Neural progenitor cell (in vitro differentiated cells): ENCODE measurements around the gene SCGB1D2. TPM values are rescaled to one million over a fixed set of nuclear protein-coding genes. Genes with fewer than 3 reads are reported as not detected.

ENCODE experiments used
- DNase-seq: peaks from one replicate; pipeline ENCODE4 v3.0.0-alpha.2; 2016; ENCODE audit warnings: low spot score
- H2AFZ ChIP-seq: fragments of 200-600 bp; sonication (generic); replicated peaks from 2 replicates; pipeline ENCODE4 v1.6.1; 2016; ENCODE audit warnings: antibody characterized with exemption
- H3F3A ChIP-seq: fragments of 200-600 bp; sonication (generic); 2 replicates; pipeline ENCODE4 v1.6.1; 2016; ENCODE audit warnings: antibody characterized with exemption, low read depth
- H3K27ac ChIP-seq: fragments of 200-600 bp; sonication (generic); 2 replicates; pipeline ENCODE4 v1.5.1; 2016; ENCODE audit warnings: mild to moderate bottlenecking
- H3K27me3 ChIP-seq: fragments of 200-600 bp; sonication (generic); 2 replicates; pipeline ENCODE4 v1.6.1; 2016; ENCODE audit warnings: mild to moderate bottlenecking, moderate library complexity
- H3K36me3 ChIP-seq: fragments of 200-600 bp; sonication (generic); 2 replicates; pipeline ENCODE4 v1.5.1; 2016
- H3K4me1 ChIP-seq: fragments of 200-600 bp; sonication (generic); 2 replicates; pipeline ENCODE4 v1.6.1; 2016; ENCODE audit warnings: mixed run types
- H3K4me2 ChIP-seq: fragments of 200-600 bp; sonication (generic); 2 replicates; pipeline ENCODE4 v1.6.1; 2016
- H3K4me3 ChIP-seq: fragments of 200-600 bp; sonication (generic); 2 replicates; pipeline ENCODE4 v1.5.1; 2016
- H3K79me2 ChIP-seq: fragments of 200-600 bp; sonication (generic); 2 replicates; pipeline ENCODE4 v1.6.1; 2016; ENCODE audit warnings: low read depth
- H3K9ac ChIP-seq: fragments of 200-600 bp; sonication (generic); 2 replicates; pipeline ENCODE4 v1.6.1; 2016
- H3K9me3 ChIP-seq: fragments of 200-600 bp; sonication (generic); 2 replicates; pipeline ENCODE4 v1.5.1; 2016; ENCODE audit warnings: low read depth
- H4K20me1 ChIP-seq: fragments of 200-600 bp; sonication (generic); 2 replicates; pipeline ENCODE4 v1.6.1; 2016; ENCODE audit warnings: low read depth
- H3K27ac Mint-ChIP-seq: 3 replicates; pipeline ENCODE4 v1.8.0; 2021; ENCODE audit warnings: mixed read lengths
- H3K27me3 Mint-ChIP-seq: 2 replicates; pipeline ENCODE4 v1.8.0; 2022; ENCODE audit warnings: low read depth, mild to moderate bottlenecking, inconsistent platforms, moderate library complexity, mixed read lengths; ENCODE audit not compliant: insufficient read depth
- H3K36me3 Mint-ChIP-seq: 3 replicates; pipeline ENCODE4 v1.8.0; 2021; ENCODE audit warnings: mixed read lengths
- H3K4me1 Mint-ChIP-seq: 3 replicates; pipeline ENCODE4 v1.8.0; 2021; ENCODE audit warnings: mixed read lengths
- H3K4me3 Mint-ChIP-seq: 3 replicates; pipeline ENCODE4 v1.8.0; 2021; ENCODE audit warnings: mild to moderate bottlenecking, moderate library complexity, mixed read lengths
- H3K9me3 Mint-ChIP-seq: 3 replicates; pipeline ENCODE4 v1.8.0; 2020; ENCODE audit warnings: mixed read lengths
- CTCF ChIP-seq: fragments of 200-600 bp; sonication (generic); IDR thresholded peaks from 2 replicates; pipeline ENCODE4 v1.5.1; 2017; ENCODE audit warnings: antibody characterized with exemption, mild to moderate bottlenecking
- EZH2 ChIP-seq: fragments of 200-600 bp; sonication (generic); IDR thresholded peaks from 2 replicates; pipeline ENCODE4 v1.6.1; 2017; ENCODE audit warnings: antibody characterized with exemption, mild to moderate bottlenecking, moderate library complexity
- EZH2phosphoT487 ChIP-seq: fragments of 200-600 bp; sonication (generic); IDR thresholded peaks from 2 replicates; pipeline ENCODE4 v1.6.1; 2017; ENCODE audit warnings: antibody characterized with exemption
- total RNA-seq: library from RNA; depleted of rRNA; stranded (reverse); fragments of >200 nt; gene quantifications from 2 replicates; pipeline ENCODE4 v1.2.3, GENCODE V29; 2015; ENCODE audit warnings: low replicate concordance

Gene SCGB1D2
- total RNA-seq, 1 donor from 2014 or later: not detected

DNA sequence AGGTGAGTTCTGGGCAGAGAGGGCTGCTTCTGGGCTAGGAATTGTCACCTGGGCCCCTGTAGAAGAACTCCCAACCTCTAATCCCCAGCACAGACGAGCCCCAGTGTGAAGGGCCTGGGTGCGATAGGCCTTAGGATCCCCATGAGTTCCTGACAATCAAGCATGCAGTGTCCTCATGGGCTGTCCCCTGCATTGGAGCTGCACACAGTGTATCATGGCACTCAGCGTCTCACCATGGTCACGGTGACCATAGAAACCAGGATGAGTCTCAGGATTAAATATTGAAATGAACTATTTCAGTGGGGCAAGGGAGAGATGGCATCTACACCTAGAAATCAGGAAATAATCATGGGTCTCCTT lies 33.3 kb upstream of the SCGB1D2 start:
- no peaks in the 10 kb centered on the region for H3K36me3 Mint-ChIP-seq
- TF ChIP-seq EZH2 (no peak), EZH2phosphoT487 (no peak), CTCF (no peak)

DNA sequence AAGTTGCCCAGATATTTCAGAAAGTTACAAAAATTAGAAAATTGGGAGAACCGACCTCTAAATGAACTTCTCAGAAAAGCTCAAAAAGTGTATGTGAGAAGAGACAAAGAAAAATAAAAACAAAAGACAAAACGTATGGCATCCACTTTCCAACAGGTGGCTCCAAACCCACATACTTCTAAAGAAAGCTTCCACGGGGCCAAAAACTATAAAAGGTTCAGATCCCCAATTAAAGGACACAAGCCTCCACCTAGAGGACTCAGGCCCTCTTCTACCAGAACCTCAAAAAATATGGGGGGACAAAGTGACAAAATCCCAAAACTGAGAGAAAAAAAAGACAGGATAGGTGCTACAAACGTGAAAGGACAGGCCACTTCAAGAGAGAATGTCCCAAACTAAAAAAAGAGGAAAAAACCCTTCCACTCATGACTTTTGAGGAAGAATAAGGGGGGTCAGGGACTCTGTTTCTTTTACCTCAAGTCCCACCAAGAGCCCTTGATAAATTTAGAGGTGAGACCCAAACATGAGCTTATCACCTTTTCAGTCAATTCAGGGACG lies 24.8 kb upstream of the SCGB1D2 start:
- H3K4me2 ChIP-seq: no peak overlapping the region
- TF ChIP-seq EZH2: no peak
- TF ChIP-seq CTCF: peak; percentile 58
- Mint-ChIP-seq H3K36me3 (no peaks in the 10 kb centered on the region), H3K4me1 (no peaks in the 10 kb centered on the region), H3K4me3 (no peak overlapping the region), H3K27me3 (peaks cover 2% of the 10 kb centered on the region), H3K27ac (no peak overlapping the region), H3K9me3 (peaks cover 3% of the 10 kb centered on the region)
- no peaks in the 10 kb centered on the region for H3K36me3 ChIP-seq
- no peaks in the 10 kb centered on the region for H3K79me2 ChIP-seq
- H4K20me1 ChIP-seq: no peaks in the 10 kb centered on the region
- H3K9me3 ChIP-seq: no peaks in the 10 kb centered on the region
- H3F3A ChIP-seq: no peaks in the 10 kb centered on the region
- peak; percentile 50 for DNase-seq
- no peak overlapping the region for H3K27ac ChIP-seq
- no peaks in the 10 kb centered on the region for H3K27me3 ChIP-seq
- H2AFZ ChIP-seq: peak overlapping the region; percentile 64
- no peaks in the 10 kb centered on the region for H3K4me1 ChIP-seq
- no peak overlapping the region for H3K9ac ChIP-seq
- H3K4me3 ChIP-seq: no peak overlapping the region

More for the DNA sequence above, 33.3 kb upstream of the SCGB1D2 start:
- Histone ChIP-seq H3K36me3 (no peaks in the 10 kb centered on the region), H3K9ac (no peak overlapping the region), H3K9me3 (no peaks in the 10 kb centered on the region), H3K27me3 (no peaks in the 10 kb centered on the region), H3K79me2 (no peaks in the 10 kb centered on the region), H3K4me3 (no peak overlapping the region), H4K20me1 (no peaks in the 10 kb centered on the region), H3K27ac (no peak overlapping the region), H2AFZ (no peak overlapping the region), H3K4me1 (no peaks in the 10 kb centered on the region), H3K4me2 (no peak overlapping the region), H3F3A (no peaks in the 10 kb centered on the region)
- no peaks in the 10 kb centered on the region for H3K9me3 Mint-ChIP-seq
- no peak overlapping the region for H3K27ac Mint-ChIP-seq
- DNase-seq: no peak
- peaks cover 2% of the 10 kb centered on the region for H3K27me3 Mint-ChIP-seq
- no peaks in the 10 kb centered on the region for H3K4me1 Mint-ChIP-seq
- H3K4me3 Mint-ChIP-seq: no peak overlapping the region

- no peak overlapping the region for H3K27ac ChIP-seq
- H3K79me2 ChIP-seq: no peaks in the 10 kb centered on the region
- H3K4me3 ChIP-seq: no peak overlapping the region
- H3K27me3 ChIP-seq: no peaks in the 10 kb centered on the region
- DNase-seq: no peak
- no peak overlapping the region for H2AFZ ChIP-seq
- Mint-ChIP-seq H3K36me3 (no peaks in the 10 kb centered on the region), H3K4me1 (no peaks in the 10 kb centered on the region), H3K4me3 (no peak overlapping the region), H3K9me3 (peaks cover 4% of the 10 kb centered on the region), H3K27me3 (peaks cover 5% of the 10 kb centered on the region), H3K27ac (no peak overlapping the region)
- no peak for TF ChIP-seq EZH2phosphoT487
- TF ChIP-seq EZH2: no peak
- TF ChIP-seq CTCF: no peak
- no peaks in the 10 kb centered on the region for H3K9me3 ChIP-seq
- H4K20me1 ChIP-seq: no peaks in the 10 kb centered on the region
- H3F3A ChIP-seq: no peaks in the 10 kb centered on the region
- H3K4me1 ChIP-seq: no peaks in the 10 kb centered on the region
- H3K9ac ChIP-seq: no peak overlapping the region
- no peaks in the 10 kb centered on the region for H3K36me3 ChIP-seq
- H3K4me2 ChIP-seq: no peak overlapping the region
Measured at GRCh38 chr11:62221498-62221897, 20.5 kb upstream of the SCGB1D2 start.
